ENCODE data around the gene CDH15. TPM values are rescaled to one million over a fixed set of nuclear protein-coding genes. Genes with fewer than 3 reads are reported as not detected.
"Not testable (repeated sequence)": the region's sequence is repeated elsewhere in the genome, so short reads cannot be mapped to it uniquely, and the experiment has no call there.

CDH15 gene
- total RNA-seq, 2 donors from 2014 or later: 0.09 TPM; not detected in 1

- ATAC-seq (peak; percentile 76 to 78), DNase-seq (peak; percentile 79)
- intact Hi-C loops (cut with DNase I): no loop called here
Observed at GRCh38 chr16:89241187-89242007, 69.8 kb downstream of the CDH15 start.

DNA sequence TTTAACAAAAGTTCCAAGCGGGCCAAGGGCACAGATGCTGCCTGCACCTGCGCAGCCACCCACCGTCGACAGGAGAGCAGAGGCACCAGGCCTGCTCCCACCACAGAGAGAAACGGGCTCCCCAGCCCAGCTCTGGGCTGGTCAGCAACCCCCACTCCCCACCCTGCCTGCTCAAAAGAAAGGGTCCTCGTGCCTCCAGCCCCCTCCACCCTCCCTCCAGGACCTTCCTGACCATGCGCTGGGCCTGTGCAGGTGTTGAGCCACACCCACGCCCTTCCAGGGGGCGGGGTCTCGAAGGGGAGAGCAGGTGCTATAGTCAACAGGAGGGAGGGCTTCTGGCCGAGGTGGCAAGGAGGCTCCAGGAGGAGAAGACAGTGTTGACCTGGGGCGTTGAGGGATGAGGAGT is 71.2 kb downstream of the CDH15 start:
- no peak for DNase-seq
- intact Hi-C loops (cut with DNase I): no loop called here

GRCh38 chr16:89243664-89244063 is 72.1 kb downstream of the CDH15 start:
- intact Hi-C loops (cut with DNase I): no loop called here
- DNase-seq (no peak), ATAC-seq (no peak)

More for the DNA sequence above, 71.2 kb downstream of the CDH15 start:
- no peak for ATAC-seq

DNA sequence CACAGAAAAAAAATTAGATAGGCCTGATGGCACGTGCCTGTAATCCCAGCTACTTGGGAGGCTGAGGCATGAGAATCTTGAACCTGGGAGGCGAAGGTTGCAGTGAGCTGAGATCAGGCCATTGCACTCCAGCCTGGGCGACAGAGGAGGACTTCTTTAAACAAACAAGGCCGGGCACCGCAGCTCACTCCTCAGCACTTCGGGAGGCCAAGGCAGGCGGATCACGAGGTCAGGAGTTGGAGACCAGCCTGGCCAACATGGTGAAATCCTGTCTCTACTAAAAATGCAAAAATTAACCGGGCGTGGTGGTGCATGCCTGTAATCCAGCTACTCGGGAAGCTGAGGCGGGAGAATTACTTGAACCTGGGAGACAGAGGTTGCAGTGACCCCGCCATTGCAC is 72.7 kb downstream of the CDH15 start:
- DNase-seq; ATAC-seq; intact Hi-C loops (cut with DNase I): not testable (repeated sequence)

GRCh38 chr16:89244754-89245153 is 73.2 kb downstream of the CDH15 start:
- intact Hi-C loops (cut with DNase I): no loop called here
- DNase-seq (no peak), ATAC-seq (no peak)

Other genes with a start within 250 kb of the CDH15 start
- 1 to 10 TPM; 6.5 to 6.6 TPM for gene CBFA2T3, start 194.5 kb upstream of the CDH15 start, total RNA-seq
- gene ACSF3, start 77.9 kb upstream of the CDH15 start, total RNA-seq: 10 to 100 TPM; 14.9 to 16.2 TPM
- gene SLC22A31, start 28.8 kb downstream of the CDH15 start, total RNA-seq: under 1 TPM in 1 of 2 donors, not detected in 1; 0.27 TPM
- gene ZNF778, start 46.0 kb downstream of the CDH15 start, total RNA-seq: 1 to 10 TPM; 7.5 to 9.8 TPM